Fibroblast of lung (primary cell): ENCODE data around the gene SHPK. TPM values are rescaled to one million over a fixed set of nuclear protein-coding genes. Genes with fewer than 3 reads are reported as not detected.

Experiments
- DNase-seq, 2 donors: peaks; one replicate each; pipeline versions ENCODE4 v3.0.0 to v3.0.0-alpha.2; 2010; ENCODE audit warnings: low read depth in 2 of 2
- H2AFZ ChIP-seq: 2 replicates; pipeline ENCODE4 v1.5.1; 2012; ENCODE audit warnings: low read length, control low read depth, inconsistent platforms
- H3K27ac ChIP-seq: 2 replicates; pipeline ENCODE4 v1.5.1; 2011; ENCODE audit warnings: low read length, control low read depth; ENCODE audit not compliant: insufficient read depth
- H3K27me3 ChIP-seq: 2 replicates; pipeline ENCODE4 v1.5.1; 2011; ENCODE audit warnings: mild to moderate bottlenecking, low read length; ENCODE audit not compliant: control insufficient read depth, insufficient read depth
- H3K36me3 ChIP-seq: 2 replicates; pipeline ENCODE4 v1.5.1; 2011; ENCODE audit warnings: low read length; ENCODE audit not compliant: control insufficient read depth, insufficient read depth
- H3K4me1 ChIP-seq: 2 replicates; pipeline ENCODE4 v1.5.1; 2011; ENCODE audit warnings: low read length; ENCODE audit not compliant: control insufficient read depth, insufficient read depth; ENCODE audit errors: extremely low read depth
- H3K4me2 ChIP-seq: 2 replicates; pipeline ENCODE4 v1.5.1; 2011; ENCODE audit warnings: low read length, control low read depth; ENCODE audit not compliant: insufficient read depth; ENCODE audit errors: extremely low read depth
- H3K4me3 ChIP-seq, 4 experiments: fragments of 200-600 bp in 1 of 4; sonication (generic) in 1 of 4; replicated peaks in 1 of 4; 2 replicates each; pipeline ENCODE4 v1.5.1; 2011 to 2016; ENCODE audit warnings: low read length in 4 of 4, low read depth in 3 of 4, mild to moderate bottlenecking in 3 of 4, control low read depth in 2 of 4, inconsistent platforms in 1 of 4, mixed read lengths in 1 of 4; ENCODE audit not compliant: insufficient read depth in 1 of 4; ENCODE audit errors: control extremely low read depth in 1 of 4
- H3K79me2 ChIP-seq: 2 replicates; pipeline ENCODE4 v1.5.1; 2012; ENCODE audit warnings: mild to moderate bottlenecking, low read length, inconsistent platforms; ENCODE audit not compliant: control insufficient read depth, insufficient read depth
- H3K9ac ChIP-seq: 2 replicates; pipeline ENCODE4 v1.5.1; 2011; ENCODE audit warnings: mild to moderate bottlenecking, low read length, control low read depth; ENCODE audit not compliant: insufficient read depth
- H3K9me3 ChIP-seq: 2 replicates; pipeline ENCODE4 v1.5.1; 2012; ENCODE audit warnings: low read depth, low read length; ENCODE audit not compliant: control insufficient read depth, insufficient read depth
- H4K20me1 ChIP-seq: 2 replicates; pipeline ENCODE4 v1.5.1; 2011; ENCODE audit warnings: low read length; ENCODE audit not compliant: control insufficient read depth, insufficient read depth; ENCODE audit errors: extremely low read depth
- EZH2 ChIP-seq: IDR thresholded peaks from 2 replicates; pipeline ENCODE4 v1.5.1; 2012; ENCODE audit warnings: low read length, control low read depth, mild to moderate bottlenecking; ENCODE audit errors: missing control alignments
- polyA plus RNA-seq, 2 donors: library from polyadenylated mRNA; depleted of rRNA in 1 of 2; stranded (reverse) in 1 of 2; unstranded in 1 of 2; fragments of >200 nt; gene quantifications; 2 replicates each; pipeline ENCODE4 v1.2.1, GENCODE V29; 2011 to 2012; ENCODE audit warnings: missing spikeins in 1 of 2
- total RNA-seq: library from RNA; depleted of rRNA; stranded (reverse); fragments of >200 nt; gene quantifications from 2 replicates; pipeline ENCODE4 v1.2.1, GENCODE V29; 2014
- TF ChIP-seq, protein P1 (sequence below), 2 donors: IDR thresholded peaks in 1 of 2; conservative IDR thresholded peaks in 1 of 2; 1 replicate in 1 of 2; 2 replicates in 1 of 2; pipeline ENCODE4 v1.5.1; 2011 to 2012; ENCODE audit warnings: low read length in 2 of 2, control low read depth in 1 of 2, inconsistent platforms in 1 of 2, low read depth in 1 of 2, mild to moderate bottlenecking in 1 of 2

The SHPK gene
- total and polyA plus RNA-seq, 2 donors (not counting 1 experiment from before 2014, with no cell fraction given), result 7.2 to 8.9 TPM

DNA sequence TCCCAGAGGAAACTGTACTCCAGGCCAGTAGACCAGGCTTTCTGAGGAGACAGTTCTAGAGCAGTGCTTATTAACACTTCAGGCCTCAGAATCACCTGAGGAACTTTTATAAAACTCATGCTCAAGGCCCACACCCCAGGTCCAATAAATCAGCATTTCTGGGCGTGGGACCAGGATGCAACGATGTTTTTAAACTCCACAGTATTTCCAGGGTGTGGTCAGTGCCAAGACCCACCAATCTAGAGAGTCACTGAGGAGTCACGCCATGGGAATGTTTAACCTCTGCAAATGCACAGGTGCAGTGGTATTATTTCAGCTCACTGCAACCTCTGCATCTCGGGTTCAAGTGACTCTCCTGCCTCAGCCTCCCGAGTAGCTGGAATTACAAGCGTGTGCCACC is 22.9 kb downstream of the SHPK start:
- H3K9me3 ChIP-seq, result no peaks in the 10 kb centered on the region
- H2AFZ ChIP-seq, result no peak overlapping the region

DNA sequence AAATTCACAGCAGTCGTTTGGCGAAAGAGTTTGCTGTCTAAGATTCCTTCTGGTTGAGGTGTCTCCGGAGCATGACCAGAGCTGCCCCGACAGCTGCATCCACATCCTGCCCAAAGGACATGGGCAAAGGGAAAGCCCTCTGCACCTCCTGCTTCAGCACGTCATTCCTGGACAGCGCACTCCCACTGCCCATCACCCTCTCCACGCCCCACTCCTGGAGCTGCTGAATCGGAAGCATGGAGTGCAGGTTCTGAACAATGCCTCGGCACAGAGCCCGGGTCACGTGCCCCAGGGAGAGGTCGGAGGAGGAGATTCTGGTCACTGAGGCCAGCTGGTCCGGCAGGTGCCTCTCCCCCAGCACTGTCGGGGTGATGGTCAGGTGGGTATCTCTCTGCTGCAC is 25.5 kb downstream of the SHPK start:
- H3K4me3 ChIP-seq, result no peak overlapping the region
- peaks cover 14% of the 10 kb centered on the region for H3K36me3 ChIP-seq
- TF ChIP-seq EZH2, result no peak
- TF ChIP-seq, protein P1, sequence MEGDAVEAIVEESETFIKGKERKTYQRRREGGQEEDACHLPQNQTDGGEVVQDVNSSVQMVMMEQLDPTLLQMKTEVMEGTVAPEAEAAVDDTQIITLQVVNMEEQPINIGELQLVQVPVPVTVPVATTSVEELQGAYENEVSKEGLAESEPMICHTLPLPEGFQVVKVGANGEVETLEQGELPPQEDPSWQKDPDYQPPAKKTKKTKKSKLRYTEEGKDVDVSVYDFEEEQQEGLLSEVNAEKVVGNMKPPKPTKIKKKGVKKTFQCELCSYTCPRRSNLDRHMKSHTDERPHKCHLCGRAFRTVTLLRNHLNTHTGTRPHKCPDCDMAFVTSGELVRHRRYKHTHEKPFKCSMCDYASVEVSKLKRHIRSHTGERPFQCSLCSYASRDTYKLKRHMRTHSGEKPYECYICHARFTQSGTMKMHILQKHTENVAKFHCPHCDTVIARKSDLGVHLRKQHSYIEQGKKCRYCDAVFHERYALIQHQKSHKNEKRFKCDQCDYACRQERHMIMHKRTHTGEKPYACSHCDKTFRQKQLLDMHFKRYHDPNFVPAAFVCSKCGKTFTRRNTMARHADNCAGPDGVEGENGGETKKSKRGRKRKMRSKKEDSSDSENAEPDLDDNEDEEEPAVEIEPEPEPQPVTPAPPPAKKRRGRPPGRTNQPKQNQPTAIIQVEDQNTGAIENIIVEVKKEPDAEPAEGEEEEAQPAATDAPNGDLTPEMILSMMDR (conservative IDR thresholded peaks at IDR 0.05 in 1 of 2, IDR thresholded peaks at IDR 0.05 in 1 of 2; ENCODE audit: low read depth in 1 of 2, low read length in 2 of 2), result no peak
- H3K9ac ChIP-seq, result no peak overlapping the region
- no peak overlapping the region for H2AFZ ChIP-seq
- H3K4me1 ChIP-seq, result no peaks in the 10 kb centered on the region
- H3K9me3 ChIP-seq, result no peaks in the 10 kb centered on the region
- no peaks in the 10 kb centered on the region for H3K79me2 ChIP-seq
- H4K20me1 ChIP-seq, result no peaks in the 10 kb centered on the region
- no peak for DNase-seq
- H3K27ac ChIP-seq, result no peak overlapping the region
- no peaks in the 10 kb centered on the region for H3K27me3 ChIP-seq
- H3K4me2 ChIP-seq, result no peak overlapping the region

More for the DNA sequence above, 22.9 kb downstream of the SHPK start:
- Histone ChIP-seq H3K27me3 (no peaks in the 10 kb centered on the region), H3K9ac (no peak overlapping the region), H3K4me3 (no peak overlapping the region), H3K27ac (no peak overlapping the region), H3K4me1 (no peaks in the 10 kb centered on the region), H3K4me2 (no peak overlapping the region), H3K36me3 (peaks cover 11% of the 10 kb centered on the region), H4K20me1 (no peaks in the 10 kb centered on the region), H3K79me2 (no peaks in the 10 kb centered on the region)
- DNase-seq, result no peak
- no peak for TF ChIP-seq EZH2
- TF ChIP-seq, protein P1 (conservative IDR thresholded peaks at IDR 0.05 in 1 of 2, IDR thresholded peaks at IDR 0.05 in 1 of 2; ENCODE audit: low read depth in 1 of 2, low read length in 2 of 2), result no peak

DNA sequence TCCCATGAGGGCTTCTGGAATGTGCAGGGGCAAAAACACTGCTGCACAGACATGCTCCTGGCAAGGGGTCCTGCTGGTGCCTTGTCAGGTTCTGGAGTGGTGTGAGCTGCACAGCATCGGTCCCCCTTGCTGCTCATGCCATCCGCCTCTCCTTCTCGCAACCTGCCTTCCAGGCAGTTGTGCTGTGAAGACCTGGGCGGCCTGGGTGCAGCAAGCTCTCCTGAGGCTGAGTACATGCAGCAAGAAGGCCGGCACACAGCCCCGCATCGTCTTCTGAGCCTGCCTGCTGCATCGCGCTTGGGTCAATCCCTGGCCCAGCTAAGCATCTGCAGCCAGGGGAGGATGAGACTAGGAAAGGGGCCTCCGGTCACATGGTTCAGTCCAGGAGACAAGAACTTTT is 26.4 kb downstream of the SHPK start:
- no peak overlapping the region for H3K9ac ChIP-seq
- no peaks in the 10 kb centered on the region for H3K4me1 ChIP-seq
- no peak for TF ChIP-seq EZH2
- TF ChIP-seq, protein P1 (conservative IDR thresholded peaks at IDR 0.05 in 1 of 2, IDR thresholded peaks at IDR 0.05 in 1 of 2; ENCODE audit: low read depth in 1 of 2, low read length in 2 of 2), result no peak
- H2AFZ ChIP-seq, result no peak overlapping the region
- no peaks in the 10 kb centered on the region for H3K9me3 ChIP-seq
- no peak overlapping the region for H3K4me3 ChIP-seq
- no peak overlapping the region for H3K27ac ChIP-seq
- H4K20me1 ChIP-seq, result no peaks in the 10 kb centered on the region
- H3K36me3 ChIP-seq, result peaks cover 14% of the 10 kb centered on the region
- H3K27me3 ChIP-seq, result no peaks in the 10 kb centered on the region
- no peaks in the 10 kb centered on the region for H3K79me2 ChIP-seq
- DNase-seq, result no peak
- H3K4me2 ChIP-seq, result no peak overlapping the region
